GM19099 (cell line): ENCODE data around the gene NCKIPSD.

Experiments
- POLR2A ChIP-seq: IDR thresholded peaks from 3 replicates; pipeline ENCODE4 v1.6.1; 2011; ENCODE audit warnings: low read depth; ENCODE audit not compliant: insufficient read length; ENCODE audit errors: extremely low read depth

Gene NCKIPSD

GRCh38 chr3:48696601-48697000 lies 10.9 kb upstream of the NCKIPSD start:
- no peak for TF ChIP-seq POLR2A

- TF ChIP-seq POLR2A, result no peak
These were observed 10.4 kb upstream of the NCKIPSD start for GRCh38 chr3:48696156-48696555.

GRCh38 chr3:48695393-48695753 lies 9.7 kb upstream of the NCKIPSD start:
- TF ChIP-seq POLR2A, result no peak

GRCh38 chr3:48694610-48695392 lies 9.1 kb upstream of the NCKIPSD start:
- TF ChIP-seq POLR2A, result no peak

GRCh38 chr3:48693826-48694225 lies 8.1 kb upstream of the NCKIPSD start:
- no peak for TF ChIP-seq POLR2A

- TF ChIP-seq POLR2A, result no peak
These were observed 6.8 kb upstream of the NCKIPSD start for GRCh38 chr3:48692551-48692950.

GRCh38 chr3:48690846-48691458 lies 5.2 kb upstream of the NCKIPSD start:
- no peak for TF ChIP-seq POLR2A

- no peak for TF ChIP-seq POLR2A
These were observed 3.7 kb upstream of the NCKIPSD start for GRCh38 chr3:48689384-48689783.

GRCh38 chr3:48688737-48689075 lies 3.0 kb upstream of the NCKIPSD start:
- no peak for TF ChIP-seq POLR2A

- TF ChIP-seq POLR2A, result no peak
These were observed 2.5 kb upstream of the NCKIPSD start for GRCh38 chr3:48688032-48688736.

- no peak for TF ChIP-seq POLR2A
These were observed 1.5 kb upstream of the NCKIPSD start for GRCh38 chr3:48687220-48687678.

GRCh38 chr3:48686538-48687219 lies 964 bp upstream of the NCKIPSD start:
- no peak for TF ChIP-seq POLR2A

- TF ChIP-seq POLR2A, result no peak
These were observed 467 bp downstream of the NCKIPSD start for GRCh38 chr3:48685293-48685602.

GRCh38 chr3:48684480-48685143 lies 1.1 kb downstream of the NCKIPSD start:
- no peak for TF ChIP-seq POLR2A

GRCh38 chr3:48684054-48684349 lies 1.7 kb downstream of the NCKIPSD start:
- no peak for TF ChIP-seq POLR2A

- no peak for TF ChIP-seq POLR2A
These were observed 2.9 kb downstream of the NCKIPSD start for GRCh38 chr3:48682786-48683185.

GRCh38 chr3:48681974-48682610 lies 3.6 kb downstream of the NCKIPSD start:
- TF ChIP-seq POLR2A, result no peak
